Astrocyte (in vitro differentiated cells and primary cell): ENCODE measurements around the gene POLR2H. TPM values are rescaled to one million over a fixed set of nuclear protein-coding genes. Genes with fewer than 3 reads are reported as not detected.

Experiments used
- DNase-seq: peaks from one replicate; pipeline ENCODE4 v3.0.0-alpha.2; 2010; ENCODE audit warnings: low read depth
- FAIRE-seq: peaks from 2 replicates; lab custom pipeline; 2011; peaks lifted over from hg19 to GRCh38; lab: Jason Lieb, UNC
- H2AFZ ChIP-seq: 2 replicates; pipeline ENCODE4 v1.6.0; 2012; ENCODE audit warnings: low read depth, low read length, inconsistent platforms
- H3K27ac ChIP-seq: 2 replicates; pipeline ENCODE4 v1.5.1; 2011; ENCODE audit warnings: low read depth, low read length, inconsistent platforms
- H3K27me3 ChIP-seq: 2 replicates; pipeline ENCODE4 v1.6.0; 2011; ENCODE audit warnings: low read length, inconsistent platforms; ENCODE audit not compliant: insufficient read depth
- H3K36me3 ChIP-seq: 2 replicates; pipeline ENCODE4 v1.5.1; 2011; ENCODE audit warnings: low read length, inconsistent platforms; ENCODE audit not compliant: insufficient read depth
- H3K4me1 ChIP-seq: 2 replicates; pipeline ENCODE4 v1.5.1; 2011; ENCODE audit warnings: low read length, inconsistent platforms; ENCODE audit not compliant: insufficient read depth
- H3K4me2 ChIP-seq: 2 replicates; pipeline ENCODE4 v1.6.0; 2012; ENCODE audit warnings: low read length, inconsistent platforms
- H3K4me3 ChIP-seq: 2 replicates; pipeline ENCODE4 v1.5.1; 2011; ENCODE audit warnings: low read depth, mild to moderate bottlenecking, low read length, inconsistent platforms; ENCODE audit not compliant: insufficient read depth
- H3K79me2 ChIP-seq: 2 replicates; pipeline ENCODE4 v1.6.0; 2012; ENCODE audit warnings: mild to moderate bottlenecking, low read length, inconsistent platforms; ENCODE audit not compliant: insufficient read depth
- H3K9ac ChIP-seq: 2 replicates; pipeline ENCODE4 v1.6.0; 2012; ENCODE audit warnings: mild to moderate bottlenecking, low read length, inconsistent platforms
- H3K9me3 ChIP-seq: 2 replicates; pipeline ENCODE4 v1.5.1; 2012; ENCODE audit warnings: low read depth, mild to moderate bottlenecking, low read length, inconsistent platforms; ENCODE audit not compliant: insufficient read depth
- H4K20me1 ChIP-seq: 2 replicates; pipeline ENCODE4 v1.6.0; 2012; ENCODE audit warnings: low read length, inconsistent platforms; ENCODE audit not compliant: insufficient read depth
- H3K27ac Mint-ChIP-seq: one replicate; pipeline ENCODE4 v1.8.0; 2021; ENCODE audit warnings: mild to moderate bottlenecking, mixed read lengths; ENCODE audit not compliant: unreplicated experiment
- H3K27me3 Mint-ChIP-seq: one replicate; pipeline ENCODE4 v1.8.0; 2021; ENCODE audit warnings: low read depth, mixed read lengths; ENCODE audit not compliant: unreplicated experiment
- H3K36me3 Mint-ChIP-seq: one replicate; pipeline ENCODE4 v1.8.0; 2021; ENCODE audit warnings: low read depth, mixed read lengths; ENCODE audit not compliant: unreplicated experiment
- H3K4me1 Mint-ChIP-seq: one replicate; pipeline ENCODE4 v1.8.0; 2021; ENCODE audit warnings: low read depth, mixed read lengths; ENCODE audit not compliant: unreplicated experiment
- H3K4me3 Mint-ChIP-seq: one replicate; pipeline ENCODE4 v1.8.0; 2021; ENCODE audit warnings: mild to moderate bottlenecking, moderate library complexity, mixed read lengths; ENCODE audit not compliant: unreplicated experiment
- H3K9me3 Mint-ChIP-seq: one replicate; pipeline ENCODE4 v1.8.0; 2021; ENCODE audit warnings: mild to moderate bottlenecking, mixed read lengths; ENCODE audit not compliant: unreplicated experiment
- CTCF ChIP-seq: IDR thresholded peaks from 2 replicates; pipeline ENCODE4 v1.5.1; 2011; ENCODE audit warnings: low read depth, mild to moderate bottlenecking, inconsistent platforms, low read length, moderate library complexity; ENCODE audit not compliant: insufficient read depth
- EZH2 ChIP-seq: IDR thresholded peaks from 2 replicates; pipeline ENCODE4 v1.6.1; 2012; ENCODE audit warnings: mild to moderate bottlenecking, low read length, inconsistent platforms; ENCODE audit not compliant: insufficient read depth
- total RNA-seq: library from RNA; stranded (reverse); gene quantifications from 2 replicates; pipeline ENCODE4 v1.2.1, GENCODE V29; 2021

Gene POLR2H
- total RNA-seq, 1 donor from 2014 or later: 63.2 TPM

GRCh38 chr3:184379358-184380184, 18.1 kb downstream of the POLR2H start, which contains the start of gene CHRD:
CHRD (plus strand) TSS chr3:184380054; CDS start chr3:184380319, 265 bp downstream.
- Histone ChIP-seq H3K4me3 (peak within 1 kb of the TSS; percentile 37), H3K4me1 (peaks cover 5% of the 10 kb centered on the region), H2AFZ (peak within 1 kb of the TSS; percentile 69), H3K36me3 (no peaks in the 10 kb centered on the region), H3K79me2 (no peaks in the 10 kb centered on the region), H3K27ac (no peak within 1 kb of the TSS), H3K9ac (no peak within 1 kb of the TSS), H3K9me3 (no peaks in the 10 kb centered on the region), H3K27me3 (peaks cover 49% of the 10 kb centered on the region), H3K4me2 (peak within 1 kb of the TSS; percentile 82), H4K20me1 (no peaks in the 10 kb centered on the region)
- peak within 1 kb of the TSS; percentile 50 for H3K27ac Mint-ChIP-seq
- peaks cover 4% of the 10 kb centered on the region for H3K36me3 Mint-ChIP-seq
- no peak for FAIRE-seq
- TF ChIP-seq EZH2: peak; percentile 48
- TF ChIP-seq CTCF: no peak
- H3K27me3 Mint-ChIP-seq: peaks cover 61% of the 10 kb centered on the region
- no peak for DNase-seq
- H3K4me1 Mint-ChIP-seq: peaks cover 18% of the 10 kb centered on the region
- peak within 1 kb of the TSS; percentile 80 for H3K4me3 Mint-ChIP-seq
- no peaks in the 10 kb centered on the region for H3K9me3 Mint-ChIP-seq

GRCh38 chr3:184380185-184380626, 18.7 kb downstream of the POLR2H start:
- H3K36me3 Mint-ChIP-seq: peaks cover 4% of the 10 kb centered on the region
- Histone ChIP-seq H3K9ac (no peak overlapping the region), H4K20me1 (no peaks in the 10 kb centered on the region), H3K27ac (no peak overlapping the region), H3K4me3 (no peak overlapping the region), H3K79me2 (no peaks in the 10 kb centered on the region), H3K36me3 (no peaks in the 10 kb centered on the region), H3K27me3 (peaks cover 45% of the 10 kb centered on the region), H3K4me1 (peaks cover 5% of the 10 kb centered on the region), H2AFZ (no peak overlapping the region), H3K9me3 (no peaks in the 10 kb centered on the region), H3K4me2 (peak overlapping the region; percentile 82)
- DNase-seq: peak; percentile 12
- peaks cover 64% of the 10 kb centered on the region for H3K27me3 Mint-ChIP-seq
- TF ChIP-seq EZH2: no peak
- TF ChIP-seq CTCF: no peak
- FAIRE-seq: no peak
- H3K4me3 Mint-ChIP-seq: no peak overlapping the region
- H3K4me1 Mint-ChIP-seq: peaks cover 18% of the 10 kb centered on the region
- no peak overlapping the region for H3K27ac Mint-ChIP-seq
- no peaks in the 10 kb centered on the region for H3K9me3 Mint-ChIP-seq
